ENCODE data around the gene TNK1.

TNK1 gene

DNA sequence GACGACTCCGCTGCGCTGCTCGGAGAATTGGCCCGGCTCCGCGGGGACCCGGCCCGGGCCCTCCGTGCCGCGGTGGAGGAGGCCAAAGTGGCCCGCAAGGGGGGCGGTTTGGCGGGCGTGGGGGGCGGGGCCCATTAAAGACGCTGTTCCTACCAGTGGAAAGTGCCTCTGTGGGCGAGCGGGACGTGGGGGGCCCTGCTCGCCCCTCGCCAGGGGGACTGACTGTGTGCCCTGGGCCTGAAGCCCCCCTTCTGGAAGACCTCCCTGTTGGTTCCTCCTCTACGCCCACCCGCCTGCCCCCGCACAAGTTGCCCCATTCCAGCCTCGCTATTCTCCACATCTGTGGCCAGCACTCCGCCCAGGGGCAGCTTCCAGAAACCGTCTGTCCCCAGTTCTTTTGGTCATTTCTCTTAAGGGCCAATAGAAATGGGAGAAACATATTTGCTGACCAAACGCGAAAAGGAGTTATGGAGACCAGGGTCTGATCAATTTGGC, 56.5 kb downstream of the TNK1 start:
- DNase-seq, result no peak

- DNase-seq, result no peak
These were observed 57.2 kb downstream of the TNK1 start for GRCh38 chr17:7437950-7438614.

- no peak for DNase-seq
These were observed 58.0 kb downstream of the TNK1 start for GRCh38 chr17:7438656-7439460.

Measured in NCI-H446 (cell line).